ENCODE results near the gene SYT5. TPM values are rescaled to one million over a fixed set of nuclear protein-coding genes. Genes with fewer than 3 reads are reported as not detected.

Gene SYT5
- total and polyA plus RNA-seq, 10 of the 15 experiments (the other 5 are each of a cell fraction or from before 2014, with no cell fraction given), result 0.04 to 0.79 (median 0.26) TPM; not detected in 7

GRCh38 chr19:55178781-55179599, 1.1 kb downstream of the SYT5 start (continued):
- TF ChIP-seq RAD21 (IDR thresholded peaks at IDR 0.05; ENCODE audit: insufficient read depth, low read depth, low read length) (no peak), ZNF622 (IDR thresholded peaks at IDR 0.05) (no peak), MAX (IDR thresholded peaks at IDR 0.05; ENCODE audit: low read depth, low read length) (no peak), MEF2B (IDR thresholded peaks at IDR 0.05; ENCODE audit: partially characterized antibody, poor library complexity, severe bottlenecking) (peak; percentile 96), HDAC2 (IDR thresholded peaks at IDR 0.05) (no peak), NRF1 (conservative IDR thresholded peaks at IDR 0.05; ENCODE audit: low read depth, low read length) (no peak), EP300 (IDR thresholded peaks at IDR 0.05; ENCODE audit: borderline replicate concordance in 1 of 2, control insufficient read depth in 1 of 2, low read depth in 2 of 2, low read length in 2 of 2) (peak in 1 of 2 experiments; percentile 7; a peak in 1 of 4 replicates), ZNF384 (IDR thresholded peaks at IDR 0.05; ENCODE audit: borderline replicate concordance, low read depth, low read length) (peak; percentile 23; the same call in 1 of the 2 replicates), BRCA1 (IDR thresholded peaks at IDR 0.05; ENCODE audit: low read depth, low read length) (no peak), PAX8 (IDR thresholded peaks at IDR 0.05) (no peak), ZBTB40 (IDR thresholded peaks at IDR 0.05; ENCODE audit: borderline replicate concordance) (peak; percentile 87), ZNF687 (IDR thresholded peaks at IDR 0.05) (no peak), ZNF207 (IDR thresholded peaks at IDR 0.05; ENCODE audit: borderline replicate concordance) (0 out of 2 replicates have a peak, but pooled peaks have one; percentile 19), MYB (IDR thresholded peaks at IDR 0.05; ENCODE audit: borderline replicate concordance, low read depth, low read length) (no peak), USF1 (IDR thresholded peaks at IDR 0.05; ENCODE audit: borderline replicate concordance, extremely low read length, insufficient read depth, low read depth, low read length) (no peak), MLLT1 (IDR thresholded peaks at IDR 0.05) (no peak), PML (IDR thresholded peaks at IDR 0.05; ENCODE audit: low read length) (no peak)
